Mesothelial cell of epicardium (in vitro differentiated cells): ENCODE data around the gene LAMB1. TPM values are rescaled to one million over a fixed set of nuclear protein-coding genes. Genes with fewer than 3 reads are reported as not detected.
A peak's percentile ranks its signal among the peaks of the same experiment; 100 is the strongest.

Experiments
- DNase-seq, 2 experiments: peaks; one replicate each; pipeline ENCODE4 v3.0.0; 2021; ENCODE audit warnings: low spot score in 2 of 2; ENCODE audit not compliant: unreplicated experiment in 2 of 2
- H3K27ac Mint-ChIP-seq: 2 replicates; pipeline ENCODE4 v1.8.0; 2021; ENCODE audit warnings: mixed read lengths
- H3K27me3 Mint-ChIP-seq: 2 replicates; pipeline ENCODE4 v1.8.0; 2021; ENCODE audit warnings: low read depth, mixed read lengths
- H3K36me3 Mint-ChIP-seq: 2 replicates; pipeline ENCODE4 v1.8.0; 2021; ENCODE audit warnings: mixed read lengths
- H3K4me1 Mint-ChIP-seq: 2 replicates; pipeline ENCODE4 v1.8.0; 2021; ENCODE audit warnings: mixed read lengths
- H3K4me3 Mint-ChIP-seq: 2 replicates; pipeline ENCODE4 v1.8.0; 2021; ENCODE audit warnings: mild to moderate bottlenecking, moderate library complexity, mixed read lengths
- H3K9me3 Mint-ChIP-seq: 2 replicates; pipeline ENCODE4 v1.8.0; 2021; ENCODE audit warnings: mixed read lengths
- CTCF ChIP-seq: fragments of 200-600 bp; sonication (generic); IDR thresholded peaks from one replicate; pipeline ENCODE4 v1.5.0; 2021; ENCODE audit warnings: antibody characterized with exemption; ENCODE audit not compliant: unreplicated experiment
- total RNA-seq: library from RNA; stranded (reverse); gene quantifications from 3 replicates; pipeline ENCODE4 v1.2.1, GENCODE V29; 2021

The LAMB1 gene
- total RNA-seq, 1 donor from 2014 or later = 593 TPM

- Mint-ChIP-seq H3K9me3 (no peaks in the 10 kb centered on the region), H3K27me3 (no peaks in the 10 kb centered on the region), H3K4me1 (peaks cover 68% of the 10 kb centered on the region), H3K4me3 (peak overlapping the region; percentile 12), H3K27ac (peak overlapping the region; percentile 81), H3K36me3 (peaks cover 31% of the 10 kb centered on the region)
- TF ChIP-seq CTCF = no peak
- DNase-seq = no peak
Measured at GRCh38 chr7:107996072-107996882, 6.7 kb downstream of the LAMB1 start.

GRCh38 chr7:107995184-107996071 lies 7.5 kb downstream of the LAMB1 start:
- H3K9me3 Mint-ChIP-seq = no peaks in the 10 kb centered on the region
- peaks cover 35% of the 10 kb centered on the region for H3K36me3 Mint-ChIP-seq
- DNase-seq = no peak
- H3K27me3 Mint-ChIP-seq = no peaks in the 10 kb centered on the region
- peak overlapping the region; percentile 14 for H3K4me3 Mint-ChIP-seq
- peak overlapping the region; percentile 81 for H3K27ac Mint-ChIP-seq
- H3K4me1 Mint-ChIP-seq = peaks cover 62% of the 10 kb centered on the region
- TF ChIP-seq CTCF = no peak

- no peaks in the 10 kb centered on the region for H3K27me3 Mint-ChIP-seq
- H3K27ac Mint-ChIP-seq = peak overlapping the region; percentile 81
- no peak for DNase-seq
- no peaks in the 10 kb centered on the region for H3K9me3 Mint-ChIP-seq
- peaks cover 56% of the 10 kb centered on the region for H3K4me1 Mint-ChIP-seq
- TF ChIP-seq CTCF = no peak
- no peak overlapping the region for H3K4me3 Mint-ChIP-seq
- peaks cover 39% of the 10 kb centered on the region for H3K36me3 Mint-ChIP-seq
Measured at GRCh38 chr7:107994421-107995030, 8.4 kb downstream of the LAMB1 start.

- no peaks in the 10 kb centered on the region for H3K9me3 Mint-ChIP-seq
- no peaks in the 10 kb centered on the region for H3K27me3 Mint-ChIP-seq
- H3K4me3 Mint-ChIP-seq = no peak overlapping the region
- no peak for DNase-seq
- H3K4me1 Mint-ChIP-seq = peaks cover 49% of the 10 kb centered on the region
- H3K27ac Mint-ChIP-seq = peak overlapping the region; percentile 81
- peaks cover 45% of the 10 kb centered on the region for H3K36me3 Mint-ChIP-seq
- TF ChIP-seq CTCF = no peak
Measured at GRCh38 chr7:107993891-107994291, 9.1 kb downstream of the LAMB1 start.

- DNase-seq = no peak
- TF ChIP-seq CTCF = no peak
- Mint-ChIP-seq H3K27ac (peak overlapping the region; percentile 7), H3K36me3 (peaks cover 69% of the 10 kb centered on the region), H3K9me3 (no peaks in the 10 kb centered on the region), H3K4me3 (no peak overlapping the region), H3K4me1 (peaks cover 11% of the 10 kb centered on the region), H3K27me3 (no peaks in the 10 kb centered on the region)
Measured at GRCh38 chr7:107989618-107990373, 13.2 kb downstream of the LAMB1 start.
